ENCODE measurements around the gene ACTL10. TPM values are rescaled to one million over a fixed set of nuclear protein-coding genes. Genes with fewer than 3 reads are reported as not detected.

ACTL10 gene
- total RNA-seq, 2 experiments from 2014 or later: 5.6 to 11.7 TPM

DNA sequence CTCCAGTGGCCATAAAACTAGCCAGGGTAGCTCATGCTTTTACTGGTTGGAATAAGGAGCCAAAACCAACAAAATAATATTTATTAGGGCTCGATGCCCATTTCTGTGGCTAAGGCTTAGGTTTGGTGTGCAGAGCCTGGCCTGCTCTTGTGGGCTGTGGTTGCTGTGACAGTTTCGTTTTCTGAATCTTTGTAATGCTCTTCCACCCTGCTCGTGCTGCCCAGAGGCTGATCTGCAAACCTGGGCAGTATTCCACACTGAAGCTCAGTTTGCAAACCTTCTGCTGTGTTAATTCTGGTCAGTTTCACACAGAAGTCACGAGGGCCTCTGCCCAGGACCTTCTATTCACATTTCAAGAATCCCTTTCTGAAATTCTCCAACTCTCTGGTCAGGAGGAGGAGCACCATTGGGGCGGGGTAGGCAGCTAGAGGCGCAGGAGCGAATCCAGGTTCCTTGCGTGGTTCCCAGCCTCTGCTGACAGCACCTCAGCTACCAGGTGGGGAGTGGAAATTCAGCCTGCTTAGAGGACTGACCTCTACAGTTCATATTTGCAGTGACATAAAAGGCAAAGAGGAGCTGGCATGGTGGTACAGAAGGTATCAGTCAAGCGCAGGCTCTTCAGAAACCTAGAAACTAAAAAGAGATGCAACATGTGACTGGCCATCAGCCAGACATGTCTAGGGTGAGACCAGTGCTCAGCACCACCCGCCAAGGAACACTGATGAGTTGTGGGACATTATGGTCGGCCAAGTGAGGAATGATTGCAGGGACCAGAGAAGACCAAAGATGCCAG, 18.9 kb upstream of the ACTL10 start:
- no peaks in the 10 kb centered on the region for H3K9me3 ChIP-seq (ENCODE audit: low read length)
- no peak for DNase-seq (ENCODE audit: low spot score)
- H4K20me1 ChIP-seq (ENCODE audit: insufficient read depth, low read length): peaks cover 5% of the 10 kb centered on the region; the same call in 1 of the 2 replicates
- H3K4me1 ChIP-seq (ENCODE audit: insufficient read depth, low read length, poor library complexity, severe bottlenecking): peaks cover 5% of the 10 kb centered on the region
- BruUV-seq (replicated peaks): TSS peak; percentile 30
- POLR2A ChIA-PET: no interaction called here
- no peak overlapping the region for H2AFZ ChIP-seq (ENCODE audit: low read length)
- H3K79me2 ChIP-seq (ENCODE audit: insufficient read depth, low read depth, low read length): no peaks in the 10 kb centered on the region
- H3K9me2 ChIP-seq (ENCODE audit: insufficient read depth, low read length): no peaks in the 10 kb centered on the region
- TF ChIP-seq, protein P1, sequence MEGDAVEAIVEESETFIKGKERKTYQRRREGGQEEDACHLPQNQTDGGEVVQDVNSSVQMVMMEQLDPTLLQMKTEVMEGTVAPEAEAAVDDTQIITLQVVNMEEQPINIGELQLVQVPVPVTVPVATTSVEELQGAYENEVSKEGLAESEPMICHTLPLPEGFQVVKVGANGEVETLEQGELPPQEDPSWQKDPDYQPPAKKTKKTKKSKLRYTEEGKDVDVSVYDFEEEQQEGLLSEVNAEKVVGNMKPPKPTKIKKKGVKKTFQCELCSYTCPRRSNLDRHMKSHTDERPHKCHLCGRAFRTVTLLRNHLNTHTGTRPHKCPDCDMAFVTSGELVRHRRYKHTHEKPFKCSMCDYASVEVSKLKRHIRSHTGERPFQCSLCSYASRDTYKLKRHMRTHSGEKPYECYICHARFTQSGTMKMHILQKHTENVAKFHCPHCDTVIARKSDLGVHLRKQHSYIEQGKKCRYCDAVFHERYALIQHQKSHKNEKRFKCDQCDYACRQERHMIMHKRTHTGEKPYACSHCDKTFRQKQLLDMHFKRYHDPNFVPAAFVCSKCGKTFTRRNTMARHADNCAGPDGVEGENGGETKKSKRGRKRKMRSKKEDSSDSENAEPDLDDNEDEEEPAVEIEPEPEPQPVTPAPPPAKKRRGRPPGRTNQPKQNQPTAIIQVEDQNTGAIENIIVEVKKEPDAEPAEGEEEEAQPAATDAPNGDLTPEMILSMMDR (conservative IDR thresholded peaks at IDR 0.05; ENCODE audit: low read length): no peak
- no peak for TF ChIP-seq EZH2phosphoT487 (IDR thresholded peaks at IDR 0.05; ENCODE audit: borderline replicate concordance, low read depth, low read length)
- H3K36me3 ChIP-seq (ENCODE audit: insufficient read depth, low read length): peaks cover 56% of the 10 kb centered on the region
- H3K27ac ChIP-seq (ENCODE audit: low read depth, low read length, poor library complexity, severe bottlenecking): no peak overlapping the region
- no peak overlapping the region for H3K4me3 ChIP-seq (ENCODE audit: low read depth, low read length, poor library complexity, severe bottlenecking)
- CTCF ChIA-PET (ENCODE audit: unreplicated experiment): no interaction called here
- H3K4me2 ChIP-seq (ENCODE audit: low read length): no peak overlapping the region
- intact Hi-C loops (cut with micrococcal nuclease; ENCODE audit: unreplicated experiment): no loop called here

DNA sequence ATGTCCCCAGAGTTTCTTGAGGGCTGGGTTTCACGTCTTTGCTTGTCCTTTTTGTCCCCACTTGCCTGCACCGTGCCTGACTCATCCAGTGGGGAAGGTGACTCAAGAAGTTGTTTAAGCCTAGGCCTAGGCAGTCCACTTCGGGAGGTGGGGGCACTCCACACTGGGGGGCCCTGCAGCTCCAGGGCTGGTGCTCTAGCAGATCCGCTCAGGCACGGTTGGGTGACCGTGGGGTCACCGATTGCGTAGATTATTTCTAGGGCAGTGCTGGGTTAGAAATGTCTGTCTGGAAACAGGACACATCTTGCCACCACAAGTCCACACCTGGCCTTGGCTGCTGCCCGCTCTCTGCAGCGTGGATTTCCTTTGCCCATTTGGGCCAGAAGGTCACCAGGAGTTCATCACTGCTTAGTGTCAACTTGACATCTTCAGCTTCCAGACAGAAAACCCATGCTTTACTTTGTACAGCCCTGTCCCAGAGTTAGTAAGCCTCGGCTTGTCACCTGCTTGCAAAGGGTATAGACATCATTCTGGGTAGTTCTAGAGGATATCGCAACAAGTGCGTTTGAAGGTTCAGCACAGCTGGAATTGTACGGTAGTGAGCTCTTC, 18.2 kb upstream of the ACTL10 start:
- Histone ChIP-seq H3K9me2 (ENCODE audit: insufficient read depth, low read length) (no peaks in the 10 kb centered on the region), H3K4me1 (ENCODE audit: insufficient read depth, low read length, poor library complexity, severe bottlenecking) (peaks cover 12% of the 10 kb centered on the region), H3K79me2 (ENCODE audit: insufficient read depth, low read depth, low read length) (no peaks in the 10 kb centered on the region), H2AFZ (ENCODE audit: low read length) (no peak overlapping the region), H4K20me1 (ENCODE audit: insufficient read depth, low read length) (peaks cover 5% of the 10 kb centered on the region; the same call in 1 of the 2 replicates), H3K27ac (ENCODE audit: low read depth, low read length, poor library complexity, severe bottlenecking) (no peak overlapping the region), H3K4me2 (ENCODE audit: low read length) (no peak overlapping the region), H3K4me3 (ENCODE audit: low read depth, low read length, poor library complexity, severe bottlenecking) (no peak overlapping the region), H3K36me3 (ENCODE audit: insufficient read depth, low read length) (peaks cover 49% of the 10 kb centered on the region), H3K9me3 (ENCODE audit: low read length) (no peaks in the 10 kb centered on the region)
- CTCF ChIA-PET (ENCODE audit: unreplicated experiment): interaction anchor here (0.9 kb wide), 1 partner anchor 81 kb away, joined by 3 read pairs; no protein-coding TSS in a partner anchor
- POLR2A ChIA-PET: interaction anchor here (0.6 kb wide), 1 partner anchor 131 kb away, joined by 3 read pairs; no protein-coding TSS in a partner anchor
- DNase-seq (ENCODE audit: low spot score): no peak
- intact Hi-C loops (cut with micrococcal nuclease; ENCODE audit: unreplicated experiment): no loop called here
- no peak for TF ChIP-seq EZH2phosphoT487 (IDR thresholded peaks at IDR 0.05; ENCODE audit: borderline replicate concordance, low read depth, low read length)
- no TSS peak for BruUV-seq (replicated peaks)

DNA sequence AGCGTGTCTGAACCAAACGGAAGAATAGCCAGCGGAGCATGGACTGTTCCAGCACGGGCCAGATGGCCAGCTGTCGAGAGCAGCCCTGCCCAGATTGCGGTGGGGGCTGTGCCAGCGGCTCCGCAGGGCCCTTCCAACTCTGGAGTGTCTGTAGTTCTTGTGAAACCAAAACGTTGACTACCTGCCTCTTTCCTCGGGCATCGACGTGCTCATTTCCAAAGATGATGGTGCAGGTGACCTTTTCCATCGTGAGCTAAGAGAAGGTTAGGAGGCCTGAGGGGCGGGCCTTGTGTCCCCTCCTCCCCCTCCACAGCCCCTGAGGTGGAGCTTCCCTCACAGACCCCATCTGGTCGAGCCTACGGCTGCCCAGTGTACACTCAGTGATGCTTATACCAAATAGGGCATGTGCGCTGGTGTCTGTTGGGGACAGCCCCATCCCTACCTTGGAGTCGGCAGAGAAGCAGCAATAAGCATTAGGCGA, 17.5 kb upstream of the ACTL10 start:
- no peak for DNase-seq (ENCODE audit: low spot score)
- TF ChIP-seq, protein P1 (conservative IDR thresholded peaks at IDR 0.05; ENCODE audit: low read length): no peak
- no peak for TF ChIP-seq EZH2phosphoT487 (IDR thresholded peaks at IDR 0.05; ENCODE audit: borderline replicate concordance, low read depth, low read length)
- Histone ChIP-seq H3K9me2 (ENCODE audit: insufficient read depth, low read length) (no peaks in the 10 kb centered on the region), H2AFZ (ENCODE audit: low read length) (no peak overlapping the region), H3K36me3 (ENCODE audit: insufficient read depth, low read length) (peaks cover 43% of the 10 kb centered on the region), H3K9me3 (ENCODE audit: low read length) (no peaks in the 10 kb centered on the region), H3K4me3 (ENCODE audit: low read depth, low read length, poor library complexity, severe bottlenecking) (no peak overlapping the region), H3K27ac (ENCODE audit: low read depth, low read length, poor library complexity, severe bottlenecking) (no peak overlapping the region), H4K20me1 (ENCODE audit: insufficient read depth, low read length) (peaks cover 5% of the 10 kb centered on the region; the same call in 1 of the 2 replicates), H3K4me1 (ENCODE audit: insufficient read depth, low read length, poor library complexity, severe bottlenecking) (peaks cover 19% of the 10 kb centered on the region), H3K4me2 (ENCODE audit: low read length) (no peak overlapping the region), H3K79me2 (ENCODE audit: insufficient read depth, low read depth, low read length) (no peaks in the 10 kb centered on the region)
- intact Hi-C loops (cut with micrococcal nuclease; ENCODE audit: unreplicated experiment): no loop called here
- ChIA-PET POLR2A (no interaction called here), CTCF (ENCODE audit: unreplicated experiment) (interaction anchor here (0.9 kb wide), 1 partner anchor 82 kb away, joined by 3 read pairs; no protein-coding TSS in a partner anchor)
- no TSS peak for BruUV-seq (replicated peaks)
